K562 (cell line): ENCODE results near the gene INO80C. TPM values are rescaled to one million over a fixed set of nuclear protein-coding genes. Genes with fewer than 3 reads are reported as not detected.

Experiments
- ATAC-seq: fragments of 200-7000 bp; cut with Tn5 transposase; 3 replicates; pipeline ENCODE4 v1.9.1; 2020; ENCODE audit warnings: moderate library complexity
- BruUV-seq: library from RNA; stranded (reverse); fragments of 400-500 nt; replicated peaks from 2 replicates; lab custom pipeline; 2021; lab: Mats Ljungman, UMichigan
- CTCF ChIA-PET: fragments of 300-600 bp; formaldehyde crosslinking; extraction: SDS; loops from one replicate; lab custom pipeline; 2021; ENCODE audit warnings: low intra/inter-chr PET ratio; lab: Yijun Ruan, JAX
- POLR2A ChIA-PET: fragments of 300-600, 350-650 bp; sonication (Branson Sonifier 250); formaldehyde crosslinking; extraction: SDS; loops from one replicate; lab custom pipeline; 2021; ENCODE audit warnings: antibody characterized with exemption, inconsistent platforms; lab: Yijun Ruan, JAX
- DNase-seq, 4 experiments: peaks; one replicate each; pipeline versions ENCODE4 v3.0.0 to v3.0.0-alpha.2; 2011 to 2018; ENCODE audit warnings: low spot score in 3 of 4, mixed read lengths in 3 of 4; ENCODE audit errors: extremely low read depth in 1 of 4
- FAIRE-seq: peaks from 2 replicates; lab custom pipeline; 2011; peaks lifted over from hg19 to GRCh38; lab: Jason Lieb, UNC
- H2AFZ ChIP-seq: 2 replicates; pipeline ENCODE4 v1.6.0; 2011; ENCODE audit warnings: low read depth, low read length, control low read depth, inconsistent platforms
- H3K27ac ChIP-seq: fragments of 200-600 bp; 3 replicates; pipeline ENCODE4 v1.8.0; 2011; ENCODE audit warnings: low read depth, mild to moderate bottlenecking, control low read depth, inconsistent platforms, low read length, moderate library complexity, mixed read lengths; ENCODE audit errors: extremely low read depth
- H3K27me3 ChIP-seq, 2 experiments: fragments of 300-600 bp in 1 of 2; 2 replicates in 1 of 2; 3 replicates in 1 of 2; pipeline versions ENCODE4 v1.6.0 to v1.8.0; 2011; ENCODE audit warnings: inconsistent platforms in 2 of 2, low read length in 2 of 2, mild to moderate bottlenecking in 1 of 2, mixed read lengths in 1 of 2, moderate library complexity in 1 of 2; ENCODE audit not compliant: control insufficient read depth in 2 of 2, insufficient read depth in 2 of 2
- H3K36me3 ChIP-seq: fragments of 300-600 bp; 3 replicates; pipeline ENCODE4 v1.8.0; 2011; ENCODE audit warnings: mild to moderate bottlenecking, low read length, inconsistent platforms; ENCODE audit not compliant: control insufficient read depth, insufficient read depth
- H3K4me1 ChIP-seq, 2 experiments: fragments of 200-600 bp in 1 of 2; replicated peaks in 1 of 2; 2 replicates in 1 of 2; 3 replicates in 1 of 2; pipeline versions ENCODE4 v1.5.1 to v1.8.0; 2011; ENCODE audit warnings: inconsistent platforms in 2 of 2, low read length in 2 of 2, mild to moderate bottlenecking in 1 of 2, mixed read lengths in 1 of 2, moderate library complexity in 1 of 2; ENCODE audit not compliant: control insufficient read depth in 2 of 2, insufficient read depth in 2 of 2
- H3K4me2 ChIP-seq: 2 replicates; pipeline ENCODE4 v1.6.1; 2011; ENCODE audit warnings: low read length, control low read depth, inconsistent platforms, mixed read lengths; ENCODE audit not compliant: insufficient read depth
- H3K4me3 ChIP-seq: fragments of 200-600 bp; sonication (generic), shearing (Covaris generic); 2 replicates; pipeline ENCODE4 v1.5.1; 2016; ENCODE audit warnings: control low read depth, inconsistent platforms
- H3K79me2 ChIP-seq: fragments of 200-600 bp; 3 replicates; pipeline ENCODE4 v1.8.0; 2011; ENCODE audit warnings: low read length, inconsistent platforms; ENCODE audit not compliant: control insufficient read depth, insufficient read depth
- H3K9ac ChIP-seq, 2 experiments: 2 replicates each; pipeline versions ENCODE4 v1.6.0 to v1.6.1; 2011; ENCODE audit warnings: low read depth in 2 of 2, low read length in 2 of 2, control low read depth in 1 of 2, inconsistent platforms in 1 of 2, mild to moderate bottlenecking in 1 of 2, mixed read lengths in 1 of 2; ENCODE audit not compliant: insufficient read depth in 1 of 2
- H3K9me1 ChIP-seq: one replicate; pipeline ENCODE4 v1.6.0; 2011; ENCODE audit warnings: inconsistent platforms, mild to moderate bottlenecking, low read length, moderate library complexity; ENCODE audit not compliant: control insufficient read depth, insufficient read depth
- H3K9me3 ChIP-seq: replicated peaks from 2 replicates; pipeline ENCODE4 v1.5.1; 2011; ENCODE audit warnings: low read depth, low read length, inconsistent platforms; ENCODE audit not compliant: control insufficient read depth, insufficient read depth
- H4K20me1 ChIP-seq: replicated peaks from 2 replicates; pipeline ENCODE4 v1.6.1; 2011; ENCODE audit warnings: low read length, inconsistent platforms, mixed read lengths; ENCODE audit not compliant: control insufficient read depth, insufficient read depth
- ETV5 ChIP-seq: sonication (generic); formaldehyde crosslinking; IDR thresholded peaks from 2 replicates; pipeline ENCODE4 v1.4.0; 2020; ENCODE audit warnings: low read depth, mild to moderate bottlenecking, missing genetic modification reagents
- MBD2 ChIP-seq: sonication (generic); IDR thresholded peaks from 2 replicates; pipeline ENCODE4 v1.6.1; 2016; ENCODE audit warnings: low read depth, borderline replicate concordance
- NRF1 ChIP-seq, 2 experiments: fragments of 450-650 bp; IDR thresholded peaks in 1 of 2; conservative IDR thresholded peaks in 1 of 2; 2 replicates each; pipeline ENCODE4 v1.6.1; 2014; ENCODE audit warnings: mild to moderate bottlenecking in 2 of 2
- PKNOX1 ChIP-seq: fragments of 450-650 bp; IDR thresholded peaks from 2 replicates; pipeline ENCODE4 v1.6.1; 2016
- TCF3 ChIP-seq: sonication (generic); formaldehyde crosslinking; IDR thresholded peaks from 2 replicates; pipeline ENCODE4 v1.4.0; 2020; ENCODE audit warnings: mild to moderate bottlenecking, missing genetic modification reagents
- ZBTB12 ChIP-seq: fragments of 250-450 bp; sonication (Bioruptor Pico); IDR thresholded peaks from 2 replicates; pipeline ENCODE4 v1.4.0; 2020
- ZFX ChIP-seq: sonication (generic); formaldehyde crosslinking; IDR thresholded peaks from 2 replicates; pipeline ENCODE4 v1.8.0; 2022; ENCODE audit warnings: mild to moderate bottlenecking, missing genetic modification reagents, moderate library complexity
- ZNF274 ChIP-seq: IDR thresholded peaks from 2 replicates; pipeline ENCODE4 v1.6.1; 2011; ENCODE audit warnings: low read depth, mild to moderate bottlenecking, low read length, moderate library complexity, borderline replicate concordance
- ZNF766 ChIP-seq: fragments of 200-800 bp; sonication (Bioruptor generic); conservative IDR thresholded peaks from 2 replicates; pipeline ENCODE4 v1.6.1; 2016; ENCODE audit warnings: missing genetic modification characterization, missing compliant biosample characterization
- WGBS: fragments of 100-300 bp; shearing (Covaris generic); methylation state at CpG from one replicate; pipeline ENCODE4 v1.1.6; 2016; ENCODE audit warnings: low coverage, mixed read lengths; ENCODE audit not compliant: insufficient coverage; ENCODE audit errors: missing lambda C conversion rate; 5-methylcytosine and 5-hydroxymethylcytosine counted together
- in situ Hi-C: fragments of 300-500 bp; cut with MboI; formaldehyde crosslinking; loops from 4 replicates; pipeline ENCODE4 v1.15.0; 2018; ENCODE audit warnings: inconsistent platforms, mixed read lengths
- intact Hi-C: fragments of 100-400 bp; cut with micrococcal nuclease; formaldehyde crosslinking; loops from 2 replicates; pipeline ENCODE4 v1.14.2; 2022
- polyA plus RNA-seq, 8 experiments: library from polyadenylated mRNA; depleted of rRNA in 4 of 8; stranded (reverse) in 5 of 8; unstranded in 3 of 8; fragments of >200 nt; fragmentation: Nextera tagmentation in 2 of 8; fragmentation: Illumina TruSeq in 1 of 8; extraction: Ambion mirVana in 2 of 8; extraction: Trizol in 1 of 8; gene quantifications; 2 replicates each; pipeline versions ENCODE4 v1.2.1 to v1.2.3, GENCODE V29; 2011 to 2014; ENCODE audit warnings: inconsistent platforms in 1 of 8, missing spikeins in 1 of 8
- total RNA-seq, 7 experiments: library from RNA; depleted of rRNA in 6 of 7; stranded (reverse); fragments of >200 nt in 6 of 7; fragmentation: Illumina TruSeq in 2 of 7; extraction: Trizol in 2 of 7; gene quantifications; 2 replicates each; pipeline versions ENCODE4 v1.2.1 to v1.2.3, GENCODE V29; 2011 to 2021; ENCODE audit warnings: low replicate concordance in 1 of 7

The INO80C gene
- total and polyA plus RNA-seq, 9 of the 15 experiments (the other 6 are each of a cell fraction or from before 2014, with no cell fraction given): 14.3 to 53.3 (median 46.6) TPM

- Histone ChIP-seq H3K4me2 (no peak overlapping the region; the same call in 1 of the 2 replicates), H3K9me1 (no peaks in the 10 kb centered on the region), H3K4me3 (no peak overlapping the region), H3K4me1 (peaks cover 0 to 9% of the 10 kb centered on the region in 2 experiments; a peak in 1 of 5 replicates), H2AFZ (peak overlapping the region; percentile 53), H3K9ac (no peak overlapping the region), H3K27ac (no peak overlapping the region), H3K9me3 (no peaks in the 10 kb centered on the region), H3K79me2 (no peaks in the 10 kb centered on the region), H3K27me3 (no peaks in the 10 kb centered on the region; a peak in 1 of 5 replicates), H3K36me3 (no peaks in the 10 kb centered on the region), H4K20me1 (no peaks in the 10 kb centered on the region)
- no peak for FAIRE-seq
- TF ChIP-seq PKNOX1 (peak; percentile 6; the same call in 1 of the 2 replicates), NRF1 (conservative IDR thresholded peaks at IDR 0.05 in 1 of 2, IDR thresholded peaks at IDR 0.05 in 1 of 2) (no peak), ZFX (CRISPR knock-in tag) (peak; percentile 29; the same call in 1 of the 2 replicates), MBD2 (0 out of 2 replicates have a peak, but pooled peaks have one; percentile 13), ETV5 (peak; percentile 15), ZNF274 (no peak), TCF3 (CRISPR knock-in tag) (peak; percentile 45; the same call in 1 of the 2 replicates), ZBTB12 (CRISPR knock-in tag) (no peak), ZNF766 (CRISPR knock-in tag) (no peak)
- ATAC-seq: peak; percentile 27
- no TSS peak for BruUV-seq
- ChIA-PET CTCF (interaction anchor here (0.6 kb wide), 1 partner anchor 60 kb away, joined by 3 read pairs; no protein-coding TSS in a partner anchor), POLR2A (interaction anchor here (0.8 to 1.1 kb wide), 2 partner anchors 9 to 16 kb away, joined by 3 to 6 read pairs; partner anchors contain the start of gene INO80C)
- intact Hi-C loops: no loop called here
- peak in 1 of 4 experiments; percentile 36 for DNase-seq
- in situ Hi-C loops: no loop called here
- WGBS: 36% methylated on average over 7 of the region's 7 CpGs
These were observed 15.6 kb upstream of the INO80C start for GRCh38 chr18:35513181-35513936.
